Smooth muscle cell (in vitro differentiated cells): Measurements from ENCODE around the gene CLASP1. TPM values are rescaled to one million over a fixed set of nuclear protein-coding genes. Genes with fewer than 3 reads are reported as not detected.

Experiments used
- DNase-seq: peaks from one replicate; lab custom pipeline; 2025; ENCODE audit not compliant: unreplicated experiment; lab: John Stamatoyannopoulos, UW
- H2AFZ ChIP-seq: fragments of 200-600 bp; sonication (generic); 2 replicates; pipeline ENCODE4 v1.6.0; 2016; ENCODE audit warnings: antibody characterized with exemption, low read depth, mild to moderate bottlenecking
- H3F3A ChIP-seq: fragments of 200-600 bp; sonication (generic); 2 replicates; pipeline ENCODE4 v1.6.0; 2017; ENCODE audit warnings: antibody characterized with exemption, low read depth
- H3K27ac ChIP-seq: fragments of 200-600 bp; sonication (generic); 2 replicates; pipeline ENCODE4 v1.5.1; 2016; ENCODE audit warnings: low read depth, mild to moderate bottlenecking
- H3K27me3 ChIP-seq: fragments of 200-600 bp; sonication (generic); 2 replicates; pipeline ENCODE4 v1.6.1; 2016; ENCODE audit warnings: low read depth, mild to moderate bottlenecking
- H3K36me3 ChIP-seq: fragments of 200-600 bp; sonication (generic); 2 replicates; pipeline ENCODE4 v1.5.1; 2016; ENCODE audit warnings: low read depth
- H3K4me1 ChIP-seq: fragments of 200-600 bp; sonication (generic); 2 replicates; pipeline ENCODE4 v1.5.1; 2016; ENCODE audit warnings: low read depth
- H3K4me2 ChIP-seq: fragments of 200-600 bp; sonication (generic); 2 replicates; pipeline ENCODE4 v1.6.0; 2016; ENCODE audit warnings: mild to moderate bottlenecking
- H3K4me3 ChIP-seq: fragments of 200-600 bp; sonication (generic); 2 replicates; pipeline ENCODE4 v1.5.1; 2016; ENCODE audit warnings: mild to moderate bottlenecking
- H3K79me2 ChIP-seq: fragments of 200-600 bp; sonication (generic); 2 replicates; pipeline ENCODE4 v1.6.0; 2016; ENCODE audit warnings: low read depth, mild to moderate bottlenecking
- H3K9ac ChIP-seq: fragments of 200-600 bp; sonication (generic); 2 replicates; pipeline ENCODE4 v1.6.0; 2016; ENCODE audit warnings: low read depth
- H3K9me3 ChIP-seq: fragments of 200-600 bp; sonication (generic); replicated peaks from 2 replicates; pipeline ENCODE4 v1.5.1; 2016; ENCODE audit warnings: low read depth
- H4K20me1 ChIP-seq: fragments of 200-600 bp; sonication (generic); 2 replicates; pipeline ENCODE4 v1.6.0; 2016; ENCODE audit warnings: low read depth
- CTCF ChIP-seq: fragments of 200-600 bp; sonication (generic); IDR thresholded peaks from 2 replicates; pipeline ENCODE4 v1.5.1; 2017; ENCODE audit warnings: borderline replicate concordance, mild to moderate bottlenecking, antibody characterized with exemption; ENCODE audit not compliant: insufficient read depth, poor library complexity, severe bottlenecking
- WGBS: methylation state at CpG from one replicate; pipeline ENCODE4 v1.1.7; 2016; ENCODE audit warnings: low lambda C conversion rate; 5-methylcytosine and 5-hydroxymethylcytosine counted together
- polyA plus RNA-seq: library from polyadenylated mRNA; unstranded; fragments of >200 nt; fragmentation: Nextera tagmentation; extraction: Ambion mirVana; gene quantifications from 2 replicates; pipeline ENCODE4 v1.2.1, GENCODE V29; 2016
- small RNA-seq: library from RNA; depleted of rRNA; stranded (forward); fragments of <200 nt; gene quantifications from one replicate; pipeline ENCODE3, GENCODE V24; 2014
- total RNA-seq: library from RNA; depleted of rRNA; stranded (reverse); fragments of >200 nt; gene quantifications from 2 replicates; pipeline ENCODE4 v1.2.3, GENCODE V29; 2014

CLASP1 gene
- total and polyA plus RNA-seq, 2 experiments from 2014 or later = 15.0 to 33.8 TPM

DNA sequence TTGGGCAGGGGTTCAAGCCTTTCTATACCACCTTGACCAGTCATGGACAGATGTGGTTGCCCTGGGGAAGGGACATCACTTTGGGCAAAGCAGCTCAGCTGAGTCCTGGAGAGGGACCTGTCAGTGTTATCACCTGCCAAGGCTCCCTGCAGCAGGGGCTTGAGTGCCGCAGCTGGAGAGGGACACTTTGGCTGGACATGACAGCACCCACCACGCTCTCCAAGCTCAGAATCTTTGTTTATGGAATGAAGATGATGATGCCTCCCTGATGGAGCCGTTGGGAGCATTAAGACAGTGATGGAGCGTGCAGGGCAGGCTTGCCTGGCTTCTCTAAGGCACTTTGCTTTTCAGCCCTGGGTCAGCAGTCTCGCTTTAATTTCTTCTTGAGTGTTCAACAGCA, 360.0 kb downstream of the CLASP1 start:
- WGBS = 92% methylated on average over 5 of the region's 5 CpGs
- TF ChIP-seq CTCF = no peak
- DNase-seq = no peak

DNA sequence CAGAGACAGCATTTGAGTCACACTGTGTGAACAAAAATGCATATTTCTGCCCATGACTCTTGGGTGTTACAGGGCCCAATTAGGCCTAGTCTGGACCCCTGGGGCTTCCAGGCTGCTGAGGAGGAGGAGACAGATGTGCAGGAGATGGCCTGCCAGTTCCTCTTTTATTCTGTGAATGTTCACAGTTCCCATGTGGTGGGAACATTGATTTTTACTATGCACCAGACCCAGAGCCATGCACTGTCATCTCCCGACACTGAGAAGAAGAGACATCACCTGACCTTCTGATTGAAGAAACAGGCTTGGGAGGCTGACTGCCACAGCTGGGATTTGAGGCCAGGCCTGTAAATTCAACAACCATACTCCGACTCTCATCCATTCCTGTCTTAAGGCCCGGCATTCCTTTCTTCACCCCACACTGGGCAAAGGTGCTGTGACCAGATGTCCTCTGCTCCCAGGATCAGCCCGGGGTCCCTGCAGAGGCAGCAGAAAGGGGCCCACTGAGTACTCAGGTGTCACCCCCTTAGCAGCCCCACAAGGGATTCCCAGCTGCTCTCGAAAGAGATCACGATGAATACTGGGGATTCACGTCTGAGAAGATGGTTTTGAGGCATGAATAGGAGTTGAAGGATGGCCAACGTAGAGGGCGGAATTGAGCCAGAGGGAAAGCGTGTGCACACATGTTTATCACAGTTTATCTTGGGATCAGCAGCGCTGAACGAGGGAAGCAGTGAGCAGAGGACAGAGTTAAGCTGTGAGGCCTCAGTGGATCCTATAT, 360.6 kb downstream of the CLASP1 start:
- Histone ChIP-seq H3K4me3 (no peak overlapping the region), H3K36me3 (no peaks in the 10 kb centered on the region), H3K79me2 (no peaks in the 10 kb centered on the region), H3K27me3 (peaks cover 40% of the 10 kb centered on the region), H3K9ac (no peak overlapping the region), H3K4me1 (peaks cover 5% of the 10 kb centered on the region), H4K20me1 (no peaks in the 10 kb centered on the region), H3F3A (no peaks in the 10 kb centered on the region), H3K4me2 (no peak overlapping the region), H3K9me3 (no peaks in the 10 kb centered on the region), H2AFZ (no peak overlapping the region), H3K27ac (no peak overlapping the region)
- no peak for TF ChIP-seq CTCF
- DNase-seq = no peak
- 83% methylated on average over 12 of the region's 12 CpGs for WGBS

More for the DNA sequence above, 360.0 kb downstream of the CLASP1 start:
- Histone ChIP-seq H3K27me3 (peaks cover 34% of the 10 kb centered on the region), H3K9me3 (no peaks in the 10 kb centered on the region), H2AFZ (no peak overlapping the region), H3K9ac (no peak overlapping the region), H3K79me2 (no peaks in the 10 kb centered on the region), H3K4me3 (no peak overlapping the region), H3K27ac (no peak overlapping the region), H3F3A (no peaks in the 10 kb centered on the region), H3K4me2 (no peak overlapping the region), H3K36me3 (no peaks in the 10 kb centered on the region), H4K20me1 (no peaks in the 10 kb centered on the region), H3K4me1 (peaks cover 2% of the 10 kb centered on the region)

GRCh38 chr2:121287956-121288355, 361.3 kb downstream of the CLASP1 start:
- Histone ChIP-seq H3K79me2 (no peaks in the 10 kb centered on the region), H3K27me3 (peaks cover 47% of the 10 kb centered on the region), H3K36me3 (no peaks in the 10 kb centered on the region), H3K4me1 (peaks cover 5% of the 10 kb centered on the region), H3K4me3 (no peak overlapping the region), H3K9ac (no peak overlapping the region), H3K9me3 (no peaks in the 10 kb centered on the region), H3F3A (no peaks in the 10 kb centered on the region), H2AFZ (no peak overlapping the region), H3K27ac (no peak overlapping the region), H4K20me1 (no peaks in the 10 kb centered on the region), H3K4me2 (no peak overlapping the region)
- TF ChIP-seq CTCF = no peak
- DNase-seq = no peak
- WGBS = 97% methylated on average over 4 of the region's 4 CpGs

Small RNA genes within 50 kb of the gene (small RNA-seq; reads per million reads assigned to genes)
- gene RF00019 = not detected
- 967 reads per million, percentile 100 among the genes with 10 or more reads in this experiment for gene RNU4ATAC

Other genes starting within 250 kb of the CLASP1 start
- not detected in 2 replicates for gene RNU4ATAC, start 118.6 kb downstream of the CLASP1 start, total RNA-seq
- gene RNU4ATAC, start 118.6 kb downstream of the CLASP1 start, polyA plus RNA-seq = 13.5 and 20.4 TPM in 2 replicates
- 28.0 and 92.5 TPM in 2 replicates for gene NIFK, start 87.4 kb upstream of the CLASP1 start, total RNA-seq
- gene NIFK, start 87.4 kb upstream of the CLASP1 start, polyA plus RNA-seq = 43.6 and 45.1 TPM in 2 replicates
- gene TSN, start 106.2 kb upstream of the CLASP1 start, total RNA-seq = 53.1 and 61.8 TPM in 2 replicates
- 43.8 and 47.3 TPM in 2 replicates for gene TSN, start 106.2 kb upstream of the CLASP1 start, polyA plus RNA-seq